ENCODE data around the gene HMCN1.

The HMCN1 gene

GRCh38 chr1:185696422-185697150, 37.6 kb upstream of the HMCN1 start:
- Histone ChIP-seq H3K27me3 (ENCODE audit: insufficient read depth, low read length) (0 out of 2 replicates have a peak, but pooled peaks cover 3% of the 10 kb centered on the region), H3K9ac (ENCODE audit: low read length) (no peak overlapping the region), H3K4me1 (ENCODE audit: insufficient read depth, low read length, severe bottlenecking) (peaks cover 10% of the 10 kb centered on the region), H3K4me3 (ENCODE audit: low read depth, low read length, poor library complexity, severe bottlenecking) (no peak overlapping the region), H3K36me3 (ENCODE audit: insufficient read depth, low read length) (no peaks in the 10 kb centered on the region; the same call in 1 of the 2 replicates), H4K20me1 (ENCODE audit: insufficient read depth, low read length) (no peaks in the 10 kb centered on the region), H3F3A (ENCODE audit: insufficient read depth, low read length) (no peaks in the 10 kb centered on the region), H3K79me2 (ENCODE audit: insufficient read depth, low read length) (no peaks in the 10 kb centered on the region), H3K9me2 (ENCODE audit: low read depth, low read length) (no peaks in the 10 kb centered on the region), H3K4me2 (ENCODE audit: low read length) (no peak overlapping the region), H3K27ac (ENCODE audit: low read depth, low read length, poor library complexity, severe bottlenecking) (no peak overlapping the region), H3K9me3 (ENCODE audit: low read length) (0 out of 2 replicates have a peak, but pooled peaks cover 2% of the 10 kb centered on the region), H2AFZ (ENCODE audit: low read length) (no peak overlapping the region)
- TF ChIP-seq, protein P1, sequence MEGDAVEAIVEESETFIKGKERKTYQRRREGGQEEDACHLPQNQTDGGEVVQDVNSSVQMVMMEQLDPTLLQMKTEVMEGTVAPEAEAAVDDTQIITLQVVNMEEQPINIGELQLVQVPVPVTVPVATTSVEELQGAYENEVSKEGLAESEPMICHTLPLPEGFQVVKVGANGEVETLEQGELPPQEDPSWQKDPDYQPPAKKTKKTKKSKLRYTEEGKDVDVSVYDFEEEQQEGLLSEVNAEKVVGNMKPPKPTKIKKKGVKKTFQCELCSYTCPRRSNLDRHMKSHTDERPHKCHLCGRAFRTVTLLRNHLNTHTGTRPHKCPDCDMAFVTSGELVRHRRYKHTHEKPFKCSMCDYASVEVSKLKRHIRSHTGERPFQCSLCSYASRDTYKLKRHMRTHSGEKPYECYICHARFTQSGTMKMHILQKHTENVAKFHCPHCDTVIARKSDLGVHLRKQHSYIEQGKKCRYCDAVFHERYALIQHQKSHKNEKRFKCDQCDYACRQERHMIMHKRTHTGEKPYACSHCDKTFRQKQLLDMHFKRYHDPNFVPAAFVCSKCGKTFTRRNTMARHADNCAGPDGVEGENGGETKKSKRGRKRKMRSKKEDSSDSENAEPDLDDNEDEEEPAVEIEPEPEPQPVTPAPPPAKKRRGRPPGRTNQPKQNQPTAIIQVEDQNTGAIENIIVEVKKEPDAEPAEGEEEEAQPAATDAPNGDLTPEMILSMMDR (IDR thresholded peaks at IDR 0.05; ENCODE audit: low read length), result no peak
- no peak for TF ChIP-seq EZH2 (IDR thresholded peaks at IDR 0.05; ENCODE audit: borderline replicate concordance, low read length)

GRCh38 chr1:185699874-185700273, 34.3 kb upstream of the HMCN1 start:
- Histone ChIP-seq H3K4me3 (ENCODE audit: low read depth, low read length, poor library complexity, severe bottlenecking) (no peak overlapping the region), H3K27ac (ENCODE audit: low read depth, low read length, poor library complexity, severe bottlenecking) (no peak overlapping the region), H3K9me2 (ENCODE audit: low read depth, low read length) (no peaks in the 10 kb centered on the region), H3K9me3 (ENCODE audit: low read length) (no peaks in the 10 kb centered on the region), H3K27me3 (ENCODE audit: insufficient read depth, low read length) (0 out of 2 replicates have a peak, but pooled peaks cover 3% of the 10 kb centered on the region), H3K79me2 (ENCODE audit: insufficient read depth, low read length) (no peaks in the 10 kb centered on the region), H3F3A (ENCODE audit: insufficient read depth, low read length) (no peaks in the 10 kb centered on the region), H3K4me1 (ENCODE audit: insufficient read depth, low read length, severe bottlenecking) (no peaks in the 10 kb centered on the region), H3K9ac (ENCODE audit: low read length) (no peak overlapping the region), H2AFZ (ENCODE audit: low read length) (no peak overlapping the region), H3K4me2 (ENCODE audit: low read length) (no peak overlapping the region), H3K36me3 (ENCODE audit: insufficient read depth, low read length) (no peaks in the 10 kb centered on the region), H4K20me1 (ENCODE audit: insufficient read depth, low read length) (no peaks in the 10 kb centered on the region)
- TF ChIP-seq, protein P1 (IDR thresholded peaks at IDR 0.05; ENCODE audit: low read length), result no peak
- TF ChIP-seq EZH2 (IDR thresholded peaks at IDR 0.05; ENCODE audit: borderline replicate concordance, low read length), result no peak

DNA sequence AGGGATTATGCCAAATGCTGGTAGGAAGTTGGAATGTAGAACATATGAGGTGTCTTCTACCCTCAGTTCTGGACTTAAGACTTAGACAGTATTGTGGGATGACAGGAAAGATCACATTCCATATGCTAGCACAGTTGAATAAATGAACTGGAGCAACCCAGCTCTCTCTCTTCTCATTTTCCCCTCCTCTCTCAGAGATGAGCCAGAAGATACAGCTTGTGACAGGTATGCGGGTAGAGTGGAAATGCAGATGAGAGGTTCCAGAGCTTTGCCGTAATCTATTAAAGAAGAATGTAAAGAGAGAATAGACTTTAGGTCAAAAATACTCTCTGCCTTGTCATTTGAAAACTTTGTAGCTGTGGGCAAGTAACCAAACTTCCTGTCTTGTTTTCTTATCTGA, 32.5 kb upstream of the HMCN1 start:
- H3K79me2 ChIP-seq (ENCODE audit: insufficient read depth, low read length), result no peaks in the 10 kb centered on the region
- H3K9me2 ChIP-seq (ENCODE audit: low read depth, low read length), result no peaks in the 10 kb centered on the region
- H3K27ac ChIP-seq (ENCODE audit: low read depth, low read length, poor library complexity, severe bottlenecking), result no peak overlapping the region
- H3K4me2 ChIP-seq (ENCODE audit: low read length), result no peak overlapping the region
- no peaks in the 10 kb centered on the region for H3K4me1 ChIP-seq (ENCODE audit: insufficient read depth, low read length, severe bottlenecking)
- H3K9ac ChIP-seq (ENCODE audit: low read length), result no peak overlapping the region
- TF ChIP-seq EZH2 (IDR thresholded peaks at IDR 0.05; ENCODE audit: borderline replicate concordance, low read length), result no peak
- TF ChIP-seq, protein P1 (IDR thresholded peaks at IDR 0.05; ENCODE audit: low read length), result no peak
- no peak overlapping the region for H3K4me3 ChIP-seq (ENCODE audit: low read depth, low read length, poor library complexity, severe bottlenecking)
- H3K27me3 ChIP-seq (ENCODE audit: insufficient read depth, low read length), result no peaks in the 10 kb centered on the region
- H2AFZ ChIP-seq (ENCODE audit: low read length), result no peak overlapping the region
- H3K36me3 ChIP-seq (ENCODE audit: insufficient read depth, low read length), result no peaks in the 10 kb centered on the region
- H4K20me1 ChIP-seq (ENCODE audit: insufficient read depth, low read length), result no peaks in the 10 kb centered on the region
- H3F3A ChIP-seq (ENCODE audit: insufficient read depth, low read length), result no peaks in the 10 kb centered on the region
- no peaks in the 10 kb centered on the region for H3K9me3 ChIP-seq (ENCODE audit: low read length)
